Measurements from ENCODE around the gene P2RX6.
"Not testable (repeated sequence)": the region's sequence is repeated elsewhere in the genome, so short reads cannot be mapped to it uniquely, and the experiment has no call there.

P2RX6 gene

GRCh38 chr22:20994902-20995241 lies 20.1 kb upstream of the P2RX6 start:
- DNase-seq = no peak

GRCh38 chr22:20995329-20996030 lies 19.5 kb upstream of the P2RX6 start:
- no peak for DNase-seq

GRCh38 chr22:20996031-20996410 lies 18.9 kb upstream of the P2RX6 start:
- no peak for DNase-seq

GRCh38 chr22:20996598-20997535 lies 18.1 kb upstream of the P2RX6 start:
- no peak for DNase-seq

- no peak for DNase-seq
These were observed 17.3 kb upstream of the P2RX6 start for GRCh38 chr22:20997536-20998257.

GRCh38 chr22:20998411-20999336 lies 16.3 kb upstream of the P2RX6 start:
- DNase-seq = no peak

- no peak for DNase-seq
These were observed 15.4 kb upstream of the P2RX6 start for GRCh38 chr22:20999350-21000206.

GRCh38 chr22:21000207-21000986 lies 14.6 kb upstream of the P2RX6 start:
- DNase-seq = no peak

GRCh38 chr22:21000987-21001600 lies 13.9 kb upstream of the P2RX6 start:
- DNase-seq = no peak

- peak; percentile 92 to 99 (median 96) for DNase-seq
These were observed 13.2 kb upstream of the P2RX6 start, which contains the start of gene THAP7 for GRCh38 chr22:21001601-21002325. THAP7 (minus strand) TSS chr22:21002118; CDS start chr22:21001911, 207 bp downstream.

- DNase-seq = peak in 1 of 14 donors; percentile 19
These were observed 11.2 kb upstream of the P2RX6 start for GRCh38 chr22:21003782-21004181.

- DNase-seq = not testable (repeated sequence)
These were observed 5.8 kb upstream of the P2RX6 start for GRCh38 chr22:21009208-21009607.

GRCh38 chr22:21009638-21010425 lies 5.1 kb upstream of the P2RX6 start:
- DNase-seq = no peak

GRCh38 chr22:21010426-21011113 lies 4.4 kb upstream of the P2RX6 start:
- DNase-seq = no peak

GRCh38 chr22:21012446-21013407 lies 2.2 kb upstream of the P2RX6 start:
- DNase-seq = peak in 1 of 14 donors; percentile 83

- peak in 1 of 14 donors; percentile 57 for DNase-seq
These were observed 1.2 kb upstream of the P2RX6 start for GRCh38 chr22:21013657-21014201.

Measured in C1 segment of cervical spinal cord (tissue), 14 donors.